B cell (primary cell): ENCODE measurements around the gene PRSS48. TPM values are rescaled to one million over a fixed set of nuclear protein-coding genes. Genes with fewer than 3 reads are reported as not detected.

Source experiments
- ATAC-seq: fragments of 200-7000 bp; cut with Tn5 transposase; one replicate; pipeline ENCODE4 v1.10.0; 2021; ENCODE audit warnings: low read depth, mild to moderate bottlenecking, moderate number of reproducible peaks, moderate library complexity
- CTCF ChIA-PET: fragments of 350-600 bp; sonication (Branson Sonifier 250); formaldehyde crosslinking; loops from one replicate; lab custom pipeline; 2021; ENCODE audit warnings: antibody characterized with exemption, inconsistent platforms; lab: Charles Lee
- POLR2A ChIA-PET: fragments of 350-600 bp; sonication (Branson Sonifier 250); formaldehyde crosslinking; loops from one replicate; lab custom pipeline; 2021; ENCODE audit warnings: antibody characterized with exemption; lab: Charles Lee
- DNase-seq: peaks from one replicate; pipeline ENCODE4 v3.0.0; 2013
- H2AFZ ChIP-seq: 2 replicates; pipeline ENCODE4 v1.6.1; 2012; ENCODE audit warnings: mild to moderate bottlenecking, low read depth, low read length; ENCODE audit not compliant: insufficient read depth, poor library complexity, severe bottlenecking
- H3K27ac ChIP-seq, 2 donors: 1 replicate in 1 of 2; 2 replicates in 1 of 2; pipeline ENCODE4 v1.5.1; 2012 to 2013; ENCODE audit warnings: low read length in 2 of 2, mild to moderate bottlenecking in 2 of 2, moderate library complexity in 1 of 2
- H3K27me3 ChIP-seq, 4 experiments: fragments of 200-600 bp in 1 of 4; sonication (generic) in 1 of 4; replicated peaks in 1 of 4; 1 replicate in 2 of 4; 2 replicates in 2 of 4; pipeline versions ENCODE4 v1.6.1 to v1.7.0; 2013 to 2016; ENCODE audit warnings: low read length in 3 of 4, mild to moderate bottlenecking in 2 of 4, mixed read lengths in 1 of 4, moderate library complexity in 1 of 4; ENCODE audit not compliant: insufficient read depth in 4 of 4, control insufficient read depth in 3 of 4; ENCODE audit errors: control extremely low read depth in 1 of 4
- H3K36me3 ChIP-seq, 2 experiments: replicated peaks in 1 of 2; 1 replicate in 1 of 2; 2 replicates in 1 of 2; pipeline versions ENCODE4 v1.6.1 to v1.7.1; 2013; ENCODE audit warnings: low read length in 1 of 2; ENCODE audit not compliant: insufficient read depth in 2 of 2, control insufficient read depth in 1 of 2; ENCODE audit errors: control extremely low read depth in 1 of 2, extremely low read depth in 1 of 2
- H3K4me1 ChIP-seq, 2 donors: fragments of 200-600 bp in 1 of 2; sonication (generic) in 1 of 2; 1 replicate in 1 of 2; 2 replicates in 1 of 2; pipeline versions ENCODE4 v1.5.1 to v1.6.1; 2013 to 2017; ENCODE audit warnings: low read length in 2 of 2; ENCODE audit not compliant: control insufficient read depth in 2 of 2, insufficient read depth in 2 of 2
- H3K4me2 ChIP-seq: replicated peaks from 2 replicates; pipeline ENCODE3; 2012; ENCODE audit warnings: mild to moderate bottlenecking, low read depth, low read length; ENCODE audit not compliant: poor library complexity, severe bottlenecking
- H3K4me3 ChIP-seq, 5 experiments: fragments of 200-600 bp in 1 of 5; sonication (generic) in 1 of 5; 1 replicate in 3 of 5; 2 replicates in 2 of 5; pipeline versions ENCODE4 v1.5.1 to v1.7.0; 2011 to 2016; ENCODE audit warnings: low read length in 4 of 5, mild to moderate bottlenecking in 4 of 5, low read depth in 2 of 5, control low read depth in 1 of 5, moderate library complexity in 1 of 5; ENCODE audit not compliant: insufficient read depth in 1 of 5; ENCODE audit errors: control extremely low read depth in 1 of 5, extremely low read depth in 1 of 5
- H3K79me2 ChIP-seq: fragments of 200-600 bp; sonication (generic); one replicate; pipeline ENCODE4 v1.6.0; 2016; ENCODE audit warnings: low read length; ENCODE audit not compliant: control insufficient read depth, insufficient read depth
- H3K9ac ChIP-seq: fragments of 200-600 bp; sonication (generic); 2 replicates; pipeline ENCODE4 v1.6.1; 2017; ENCODE audit warnings: mild to moderate bottlenecking, low read length, moderate library complexity
- H3K9me3 ChIP-seq, 3 donors: one replicate each; pipeline versions ENCODE4 v1.6.1 to v1.7.1; 2013; ENCODE audit warnings: low read length in 2 of 3; ENCODE audit not compliant: control insufficient read depth in 2 of 3, insufficient read depth in 1 of 3; ENCODE audit errors: control extremely low read depth in 1 of 3
- H4K20me1 ChIP-seq: 2 replicates; pipeline ENCODE4 v1.6.0; 2012; ENCODE audit warnings: mild to moderate bottlenecking, low read length; ENCODE audit not compliant: insufficient read depth, control insufficient read depth, poor library complexity, severe bottlenecking
- H3K27ac Mint-ChIP-seq: one replicate; pipeline ENCODE4 v1.8.0; 2021; ENCODE audit warnings: mixed read lengths
- H3K27me3 Mint-ChIP-seq: one replicate; pipeline ENCODE4 v1.8.0; 2021; ENCODE audit warnings: mixed read lengths
- H3K4me1 Mint-ChIP-seq: one replicate; pipeline ENCODE4 v1.8.0; 2021; ENCODE audit warnings: mixed read lengths
- H3K4me3 Mint-ChIP-seq: one replicate; pipeline ENCODE4 v1.8.0; 2021; ENCODE audit warnings: mixed read lengths
- H3K9me3 Mint-ChIP-seq: one replicate; pipeline ENCODE4 v1.8.0; 2022; ENCODE audit warnings: mixed read lengths; ENCODE audit not compliant: insufficient read depth
- CTCF ChIP-seq: fragments of 200-600 bp; IDR thresholded peaks from one replicate; pipeline ENCODE4 v1.8.0; 2022; ENCODE audit warnings: antibody characterized with exemption, mild to moderate bottlenecking
- EZH2 ChIP-seq: IDR thresholded peaks from 2 replicates; pipeline ENCODE4 v1.6.1; 2012; ENCODE audit warnings: borderline replicate concordance, low read depth, mild to moderate bottlenecking, moderate library complexity, low read length; ENCODE audit not compliant: insufficient read depth, poor library complexity, severe bottlenecking
- WGBS: methylation state at CpG from one replicate; pipeline ENCODE4 v1.1.5; 2013; ENCODE audit warnings: missing lambda C conversion rate; ENCODE audit not compliant: insufficient coverage; 5-methylcytosine and 5-hydroxymethylcytosine counted together
- intact Hi-C: fragments of 100-400 bp; cut with micrococcal nuclease; formaldehyde crosslinking; loops from one replicate; pipeline ENCODE4 v1.10.0; 2022
- polyA plus RNA-seq: library from polyadenylated mRNA; depleted of rRNA; stranded (reverse); fragments of >200 nt; gene quantifications from 2 replicates; pipeline ENCODE4 v1.2.3, GENCODE V29; 2012
- total RNA-seq, 2 donors: library from RNA; stranded (reverse); fragments of 120-200 nt in 1 of 2; gene quantifications; 1 replicate in 1 of 2; 2 replicates in 1 of 2; pipeline versions ENCODE4 v1.2.3 to v1.2.4, GENCODE V29; 2013 to 2022

The PRSS48 gene
- total and polyA plus RNA-seq, 2 donors (not counting 1 experiment from before 2014, with no cell fraction given) = not detected

DNA sequence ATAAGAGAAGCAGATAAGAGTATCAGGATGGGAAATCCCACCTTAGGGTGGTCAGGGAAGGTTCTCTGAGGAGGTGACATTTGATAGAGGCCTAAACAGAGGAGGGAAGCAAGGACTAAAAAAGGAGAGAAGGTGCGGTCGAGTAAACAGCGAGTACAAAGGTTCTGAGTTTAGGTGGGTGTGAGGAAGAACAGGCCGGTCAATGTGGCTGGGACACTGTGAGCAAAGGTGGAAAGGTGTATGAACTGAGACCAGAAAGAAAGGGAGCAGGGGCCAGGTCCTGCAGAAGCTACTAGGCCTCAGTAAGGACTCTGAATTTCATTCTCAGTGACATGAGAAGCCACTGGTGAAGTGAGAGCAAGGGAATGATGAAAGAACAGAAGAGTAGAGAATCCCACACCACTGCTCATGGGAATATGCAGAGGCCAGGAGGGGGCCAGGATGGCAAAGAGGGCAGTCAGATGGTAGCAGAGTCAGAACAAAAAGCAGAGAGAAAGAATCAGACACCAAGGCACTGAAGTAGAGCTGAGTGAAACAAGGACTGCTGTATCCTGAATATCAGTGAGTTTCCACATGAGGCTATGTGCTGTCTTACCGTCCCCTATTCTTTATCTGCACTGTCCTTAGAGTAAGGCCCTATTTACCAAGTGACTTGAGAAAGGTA is 18.0 kb downstream of the PRSS48 start:
- Histone ChIP-seq H3K4me3 (no peak overlapping the region), H3K9ac (no peak overlapping the region), H4K20me1 (no peaks in the 10 kb centered on the region), H3K79me2 (no peaks in the 10 kb centered on the region), H3K27ac (no peak overlapping the region), H3K27me3 (no peaks in the 10 kb centered on the region), H3K4me2 (no peak overlapping the region), H3K36me3 (no peaks in the 10 kb centered on the region), H2AFZ (no peak overlapping the region), H3K9me3 (no peaks in the 10 kb centered on the region), H3K4me1 (no peaks in the 10 kb centered on the region)
- no peak for DNase-seq
- ChIA-PET CTCF (no interaction called here), POLR2A (no interaction called here)
- no peaks in the 10 kb centered on the region for H3K27me3 Mint-ChIP-seq
- no peaks in the 10 kb centered on the region for H3K9me3 Mint-ChIP-seq
- ATAC-seq = no peak
- H3K4me1 Mint-ChIP-seq = no peaks in the 10 kb centered on the region
- no peak for TF ChIP-seq EZH2
- no peak for TF ChIP-seq CTCF
- no peak overlapping the region for H3K27ac Mint-ChIP-seq
- WGBS = 95% methylated on average over 5 of the region's 5 CpGs
- intact Hi-C loops = no loop called here
- no peak overlapping the region for H3K4me3 Mint-ChIP-seq

GRCh38 chr4:151296227-151296626 is 19.3 kb downstream of the PRSS48 start:
- intact Hi-C loops = no loop called here
- no CpG with 5 or more reads among the region's 3 CpGs for WGBS
- Histone ChIP-seq H3K27ac (no peak overlapping the region), H3K9ac (no peak overlapping the region), H3K9me3 (peaks cover 0 to 1% (median 0%) of the 10 kb centered on the region in 3 donors), H4K20me1 (no peaks in the 10 kb centered on the region), H3K4me3 (no peak overlapping the region), H3K36me3 (no peaks in the 10 kb centered on the region), H2AFZ (no peak overlapping the region), H3K4me2 (no peak overlapping the region), H3K27me3 (no peaks in the 10 kb centered on the region), H3K79me2 (no peaks in the 10 kb centered on the region), H3K4me1 (no peaks in the 10 kb centered on the region)
- peaks cover 4% of the 10 kb centered on the region for H3K27me3 Mint-ChIP-seq
- H3K9me3 Mint-ChIP-seq = no peaks in the 10 kb centered on the region
- ChIA-PET CTCF (no interaction called here), POLR2A (no interaction called here)
- ATAC-seq = no peak
- H3K4me3 Mint-ChIP-seq = no peak overlapping the region
- no peak for TF ChIP-seq CTCF
- no peak for TF ChIP-seq EZH2
- DNase-seq = no peak
- H3K27ac Mint-ChIP-seq = no peak overlapping the region
- H3K4me1 Mint-ChIP-seq = no peaks in the 10 kb centered on the region
